Panc1 (cell line): ENCODE data around the gene LRRC8B. TPM values are rescaled to one million over a fixed set of nuclear protein-coding genes. Genes with fewer than 3 reads are reported as not detected.

Experiments
- ATAC-seq: fragments of 200-7000 bp; cut with Tn5 transposase; 2 replicates; pipeline ENCODE4 v1.9.1; 2020; ENCODE audit warnings: mild to moderate bottlenecking, moderate library complexity
- BruUV-seq: library from RNA; stranded (reverse); fragments of 400-500 nt; replicated peaks from 2 replicates; lab custom pipeline; 2021; lab: Mats Ljungman, UMichigan
- CTCF ChIA-PET: fragments of 300-600 bp; sonication (Branson Sonifier 250); formaldehyde crosslinking; loops from one replicate; lab custom pipeline; 2022; ENCODE audit warnings: antibody characterized with exemption; lab: Charles Lee
- POLR2A ChIA-PET: fragments of 300-600 bp; sonication (Branson Sonifier 250); formaldehyde crosslinking; loops from one replicate; lab custom pipeline; 2022; ENCODE audit warnings: antibody characterized with exemption; lab: Charles Lee
- DNase-seq: peaks from one replicate; pipeline ENCODE4 v3.0.0-alpha.2; 2010; ENCODE audit warnings: low read depth, low spot score
- H3K27ac ChIP-seq: 2 replicates; pipeline ENCODE4 v1.5.1; 2011; ENCODE audit warnings: mild to moderate bottlenecking, low read length, inconsistent platforms
- H3K27me3 ChIP-seq: fragments of 200-500 bp; sonication (Bioruptor generic); 2 replicates; pipeline ENCODE4 v1.6.0; 2014; ENCODE audit warnings: low read length, inconsistent platforms; ENCODE audit not compliant: control insufficient read depth, insufficient read depth
- H3K36me3 ChIP-seq: fragments of 200-500 bp; sonication (Bioruptor generic); 2 replicates; pipeline ENCODE4 v1.5.1; 2014; ENCODE audit warnings: inconsistent platforms, mild to moderate bottlenecking, low read length, moderate library complexity; ENCODE audit not compliant: control insufficient read depth, insufficient read depth
- H3K4me1 ChIP-seq: 2 replicates; pipeline ENCODE4 v1.5.1; 2011; ENCODE audit warnings: inconsistent platforms, mild to moderate bottlenecking, low read length, moderate library complexity; ENCODE audit not compliant: control insufficient read depth, insufficient read depth
- H3K4me3 ChIP-seq, 2 experiments: 2 replicates each; pipeline ENCODE4 v1.5.1; 2011 to 2012; ENCODE audit warnings: low read depth in 2 of 2, low read length in 2 of 2, mild to moderate bottlenecking in 2 of 2, inconsistent platforms in 1 of 2, moderate library complexity in 1 of 2
- H3K9me3 ChIP-seq: fragments of 200-500 bp; sonication (Bioruptor generic); 2 replicates; pipeline ENCODE4 v1.5.1; 2014; ENCODE audit warnings: low read depth, mild to moderate bottlenecking, inconsistent platforms, low read length, moderate library complexity; ENCODE audit not compliant: control insufficient read depth, insufficient read depth
- POLR2AphosphoS5 ChIP-seq: IDR thresholded peaks from 2 replicates; pipeline ENCODE4 v1.6.1; 2012; ENCODE audit warnings: mild to moderate bottlenecking, low read depth, low read length, moderate library complexity
- SIN3A ChIP-seq: IDR thresholded peaks from 2 replicates; pipeline ENCODE4 v1.6.1; 2012; ENCODE audit warnings: low read depth, mild to moderate bottlenecking, low read length, moderate library complexity, borderline replicate concordance; ENCODE audit not compliant: insufficient read depth
- TCF7L2 ChIP-seq: IDR thresholded peaks from 2 replicates; pipeline ENCODE4 v1.6.1; 2011; ENCODE audit warnings: mild to moderate bottlenecking, low read depth, low read length, inconsistent platforms
- in situ Hi-C: cut with HindIII; loops from 2 replicates; pipeline ENCODE4 v1.10.0; 2016; ENCODE audit warnings: low sequenced_read_pairs, low pct_unique_long_range_greater_than_20kb
- intact Hi-C: fragments of 100-400 bp; cut with micrococcal nuclease; formaldehyde crosslinking; loops from one replicate; pipeline ENCODE4 v1.10.0; 2022; ENCODE audit not compliant: unreplicated experiment
- total RNA-seq: library from RNA; stranded (reverse); gene quantifications from one replicate; pipeline ENCODE4 v1.2.1, GENCODE V29; 2021; ENCODE audit not compliant: unreplicated experiment
- TF ChIP-seq, protein P1 (sequence below), 2 experiments: IDR thresholded peaks; 2 replicates each; pipeline ENCODE4 v1.6.1; 2011 to 2012; ENCODE audit warnings: low read depth in 2 of 2, control low read depth in 1 of 2, low read length in 1 of 2, mild to moderate bottlenecking in 1 of 2, moderate library complexity in 1 of 2; ENCODE audit not compliant: insufficient read depth in 1 of 2
- TF ChIP-seq, protein P2 (sequence below): fragments of 450-650 bp; IDR thresholded peaks from 2 replicates; pipeline ENCODE4 v1.5.1; 2017; ENCODE audit warnings: mild to moderate bottlenecking

The LRRC8B gene
- total RNA-seq, 1 experiment from 2014 or later = 27.3 TPM

DNA sequence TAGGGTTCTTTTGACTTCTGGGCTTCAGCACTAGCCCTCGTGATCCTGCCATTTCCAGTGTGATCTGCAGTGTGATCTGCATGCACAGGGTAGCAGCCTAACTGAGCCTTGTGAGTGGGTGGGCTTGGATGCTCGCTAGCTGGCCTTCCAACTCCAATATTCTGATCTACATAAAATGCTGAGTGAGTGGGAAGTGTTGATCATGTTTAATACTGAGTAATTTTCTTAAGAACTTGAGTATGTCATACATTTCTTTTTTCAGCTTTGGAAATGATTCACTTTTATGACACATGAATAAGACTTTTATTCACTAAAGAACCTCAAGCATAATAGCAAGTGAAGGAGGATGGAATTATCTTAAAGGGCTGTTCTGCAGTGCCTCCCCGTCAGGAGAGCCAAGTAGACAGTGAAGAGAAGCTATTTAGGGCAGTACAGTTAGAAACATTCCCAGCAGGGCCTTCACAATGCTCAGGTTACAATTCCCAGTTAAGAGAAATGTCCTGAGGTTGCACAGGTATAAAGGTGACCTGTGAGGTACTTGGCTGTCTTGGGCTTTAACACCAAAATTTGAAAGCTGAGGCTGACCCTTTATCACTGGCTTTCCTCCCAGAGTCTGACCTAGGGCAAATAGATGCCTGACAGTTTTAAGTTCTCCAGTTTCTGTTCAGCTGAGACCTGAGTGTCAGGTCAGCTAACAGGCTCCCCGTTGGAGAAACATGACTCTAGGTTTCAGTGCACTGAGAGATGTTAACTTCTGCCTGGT is 79.2 kb downstream of the LRRC8B start:
- POLR2A ChIA-PET = interaction anchor here (0.6 kb wide), 1 partner anchor 920 kb away, joined by 3 read pairs; no protein-coding TSS in a partner anchor
- intact Hi-C loops = no loop called here
- in situ Hi-C loops = no loop called here
- ATAC-seq (0 out of 2 replicates have a peak, but pooled peaks have one; percentile 24), DNase-seq (no peak)
- H3K4me3 ChIP-seq = no peak overlapping the region
- H3K27ac ChIP-seq = no peak overlapping the region
- H3K4me1 ChIP-seq = no peaks in the 10 kb centered on the region
- CTCF ChIA-PET = interaction anchor here (0.7 kb wide), 1 partner anchor 19 kb away, joined by 3 read pairs; no protein-coding TSS in a partner anchor
- H3K36me3 ChIP-seq = no peaks in the 10 kb centered on the region
- TF ChIP-seq SIN3A (no peak), TCF7L2 (no peak), POLR2AphosphoS5 (no peak)
- TF ChIP-seq, protein P1, sequence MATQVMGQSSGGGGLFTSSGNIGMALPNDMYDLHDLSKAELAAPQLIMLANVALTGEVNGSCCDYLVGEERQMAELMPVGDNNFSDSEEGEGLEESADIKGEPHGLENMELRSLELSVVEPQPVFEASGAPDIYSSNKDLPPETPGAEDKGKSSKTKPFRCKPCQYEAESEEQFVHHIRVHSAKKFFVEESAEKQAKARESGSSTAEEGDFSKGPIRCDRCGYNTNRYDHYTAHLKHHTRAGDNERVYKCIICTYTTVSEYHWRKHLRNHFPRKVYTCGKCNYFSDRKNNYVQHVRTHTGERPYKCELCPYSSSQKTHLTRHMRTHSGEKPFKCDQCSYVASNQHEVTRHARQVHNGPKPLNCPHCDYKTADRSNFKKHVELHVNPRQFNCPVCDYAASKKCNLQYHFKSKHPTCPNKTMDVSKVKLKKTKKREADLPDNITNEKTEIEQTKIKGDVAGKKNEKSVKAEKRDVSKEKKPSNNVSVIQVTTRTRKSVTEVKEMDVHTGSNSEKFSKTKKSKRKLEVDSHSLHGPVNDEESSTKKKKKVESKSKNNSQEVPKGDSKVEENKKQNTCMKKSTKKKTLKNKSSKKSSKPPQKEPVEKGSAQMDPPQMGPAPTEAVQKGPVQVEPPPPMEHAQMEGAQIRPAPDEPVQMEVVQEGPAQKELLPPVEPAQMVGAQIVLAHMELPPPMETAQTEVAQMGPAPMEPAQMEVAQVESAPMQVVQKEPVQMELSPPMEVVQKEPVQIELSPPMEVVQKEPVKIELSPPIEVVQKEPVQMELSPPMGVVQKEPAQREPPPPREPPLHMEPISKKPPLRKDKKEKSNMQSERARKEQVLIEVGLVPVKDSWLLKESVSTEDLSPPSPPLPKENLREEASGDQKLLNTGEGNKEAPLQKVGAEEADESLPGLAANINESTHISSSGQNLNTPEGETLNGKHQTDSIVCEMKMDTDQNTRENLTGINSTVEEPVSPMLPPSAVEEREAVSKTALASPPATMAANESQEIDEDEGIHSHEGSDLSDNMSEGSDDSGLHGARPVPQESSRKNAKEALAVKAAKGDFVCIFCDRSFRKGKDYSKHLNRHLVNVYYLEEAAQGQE (IDR thresholded peaks at IDR 0.05; ENCODE audit: insufficient read depth in 1 of 2, low read depth in 2 of 2, low read length in 1 of 2) = no peak
- TF ChIP-seq, protein P2, sequence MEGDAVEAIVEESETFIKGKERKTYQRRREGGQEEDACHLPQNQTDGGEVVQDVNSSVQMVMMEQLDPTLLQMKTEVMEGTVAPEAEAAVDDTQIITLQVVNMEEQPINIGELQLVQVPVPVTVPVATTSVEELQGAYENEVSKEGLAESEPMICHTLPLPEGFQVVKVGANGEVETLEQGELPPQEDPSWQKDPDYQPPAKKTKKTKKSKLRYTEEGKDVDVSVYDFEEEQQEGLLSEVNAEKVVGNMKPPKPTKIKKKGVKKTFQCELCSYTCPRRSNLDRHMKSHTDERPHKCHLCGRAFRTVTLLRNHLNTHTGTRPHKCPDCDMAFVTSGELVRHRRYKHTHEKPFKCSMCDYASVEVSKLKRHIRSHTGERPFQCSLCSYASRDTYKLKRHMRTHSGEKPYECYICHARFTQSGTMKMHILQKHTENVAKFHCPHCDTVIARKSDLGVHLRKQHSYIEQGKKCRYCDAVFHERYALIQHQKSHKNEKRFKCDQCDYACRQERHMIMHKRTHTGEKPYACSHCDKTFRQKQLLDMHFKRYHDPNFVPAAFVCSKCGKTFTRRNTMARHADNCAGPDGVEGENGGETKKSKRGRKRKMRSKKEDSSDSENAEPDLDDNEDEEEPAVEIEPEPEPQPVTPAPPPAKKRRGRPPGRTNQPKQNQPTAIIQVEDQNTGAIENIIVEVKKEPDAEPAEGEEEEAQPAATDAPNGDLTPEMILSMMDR = no peak
- no peaks in the 10 kb centered on the region for H3K27me3 ChIP-seq
- no TSS peak for BruUV-seq
- no peaks in the 10 kb centered on the region for H3K9me3 ChIP-seq

DNA sequence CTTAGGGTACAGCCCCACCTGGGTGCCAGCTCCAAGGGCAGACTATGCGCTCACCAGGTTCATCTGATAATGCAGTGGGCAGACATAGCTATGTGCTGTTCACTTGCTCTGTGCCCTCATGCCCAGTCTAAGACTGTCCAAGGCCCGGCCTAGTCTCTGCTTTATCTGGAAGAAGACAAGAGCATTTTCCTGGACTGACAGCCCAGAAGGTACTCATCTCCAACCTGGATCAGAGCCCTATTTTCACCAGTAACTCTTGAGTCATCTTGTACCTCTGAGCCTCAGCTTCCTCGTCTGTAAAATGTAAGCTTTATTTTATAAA is 79.7 kb downstream of the LRRC8B start:
- intact Hi-C loops (no loop called here), in situ Hi-C loops (no loop called here)
- CTCF ChIA-PET = interaction anchor here (0.6 to 0.7 kb wide), 2 partner anchors 18 to 518 kb away, joined by 3 to 4 read pairs; no protein-coding TSS in a partner anchor
- Histone ChIP-seq H3K27me3 (no peaks in the 10 kb centered on the region), H3K27ac (no peak overlapping the region), H3K4me3 (no peak overlapping the region), H3K36me3 (no peaks in the 10 kb centered on the region), H3K4me1 (no peaks in the 10 kb centered on the region), H3K9me3 (no peaks in the 10 kb centered on the region)
- ATAC-seq (0 out of 2 replicates have a peak, but pooled peaks have one; percentile 27), DNase-seq (no peak)
- TF ChIP-seq, protein P1 (IDR thresholded peaks at IDR 0.05; ENCODE audit: insufficient read depth in 1 of 2, low read depth in 2 of 2, low read length in 1 of 2) = no peak
- TF ChIP-seq SIN3A = no peak
- no peak for TF ChIP-seq POLR2AphosphoS5
- no peak for TF ChIP-seq TCF7L2
- TF ChIP-seq, protein P2 = no peak
- POLR2A ChIA-PET = no interaction called here
- no TSS peak for BruUV-seq
